Left lung (tissue), 10 donors: Measurements from ENCODE around the gene KHK. TPM values are rescaled to one million over a fixed set of nuclear protein-coding genes. Genes with fewer than 3 reads are reported as not detected.

Experiments used
- ATAC-seq: fragments of 200-7000 bp; cut with Tn5 transposase; one replicate; pipeline ENCODE4 v1.9.1; 2020; ENCODE audit warnings: moderate library complexity
- DNase-seq, 4 donors: peaks; one replicate each; pipeline ENCODE4 v3.0.0-alpha.2; 2013 to 2020
- H3K27ac ChIP-seq, 2 donors: fragments of 200-600 bp; sonication (generic) in 1 of 2; one replicate each; pipeline versions ENCODE4 v1.5.0 to v1.8.0; 2020 to 2021
- H3K27me3 ChIP-seq, 2 donors: fragments of 200-600 bp; sonication (generic) in 1 of 2; one replicate each; pipeline versions ENCODE4 v1.5.0 to v1.8.0; 2020 to 2021
- H3K36me3 ChIP-seq, 2 donors: fragments of 200-600 bp; sonication (generic) in 1 of 2; one replicate each; pipeline versions ENCODE4 v1.5.0 to v1.8.0; 2020 to 2021
- H3K4me1 ChIP-seq, 2 donors: fragments of 200-600 bp; one replicate each; pipeline ENCODE4 v1.8.0; 2021
- H3K4me3 ChIP-seq, 2 donors: fragments of 200-600 bp; sonication (generic) in 1 of 2; one replicate each; pipeline versions ENCODE4 v1.5.0 to v1.8.0; 2020 to 2021; ENCODE audit warnings: mild to moderate bottlenecking in 1 of 2
- H3K9me3 ChIP-seq, 2 donors: fragments of 200-600 bp; sonication (generic) in 1 of 2; one replicate each; pipeline versions ENCODE4 v1.5.0 to v1.8.0; 2020 to 2021
- CTCF ChIP-seq, 2 donors: fragments of 200-600 bp; sonication (generic) in 1 of 2; IDR thresholded peaks; one replicate each; pipeline versions ENCODE4 v1.5.0 to v1.8.0; 2021; ENCODE audit warnings: antibody characterized with exemption in 2 of 2
- intact Hi-C, 2 donors: fragments of 100-400 bp; cut with DNase I; formaldehyde crosslinking; loops; one replicate each; pipeline versions ENCODE4 v1.11.2 to v1.14.2; 2022
- polyA plus RNA-seq, 6 donors: library from polyadenylated mRNA; unstranded; fragments of 120-200 nt; gene quantifications; one replicate each; pipeline ENCODE4 v1.2.1, GENCODE V29; 2013; ENCODE audit not compliant: insufficient read length in 6 of 6
- total RNA-seq, 2 donors: library from RNA; stranded (reverse); fragmentation: NEBNext Ultra II Directional; extraction: Animal tissue kit (Norgen Biotek cat#: 25700); gene quantifications; one replicate each; pipeline ENCODE4 v1.2.1, GENCODE V29; 2021
- donor health status: DM: no; HTN: yes; CAD: no.
- donor health status: DM: no; HTN: no; CAD: no.

KHK gene
- total and polyA plus RNA-seq, 8 donors = 3.8 to 11.5 (median 4.6) TPM

GRCh38 chr2:27092696-27093429, 6.3 kb downstream of the KHK start:
- Histone ChIP-seq H3K4me1 (peaks cover 6 to 17% of the 10 kb centered on the region in 2 donors), H3K9me3 (no peaks in the 10 kb centered on the region), H3K36me3 (no peaks in the 10 kb centered on the region), H3K27ac (no peak overlapping the region), H3K27me3 (no peaks in the 10 kb centered on the region), H3K4me3 (no peak overlapping the region)
- DNase-seq (no peak), ATAC-seq (no peak)
- no peak for TF ChIP-seq CTCF (IDR thresholded peaks at IDR 0.05)
- intact Hi-C loops = loop anchor here in 1 of 2 donors (10.0 kb wide), 2 partner anchors 112 to 192 kb away; partner anchors contain the start of gene TRIM54

- Histone ChIP-seq H3K36me3 (no peaks in the 10 kb centered on the region), H3K4me1 (peaks cover 6 to 17% of the 10 kb centered on the region in 2 donors), H3K27me3 (no peaks in the 10 kb centered on the region), H3K27ac (no peak overlapping the region), H3K4me3 (no peak overlapping the region), H3K9me3 (no peaks in the 10 kb centered on the region)
- ATAC-seq (no peak), DNase-seq (no peak)
- TF ChIP-seq CTCF (IDR thresholded peaks at IDR 0.05) = no peak
- intact Hi-C loops = loop anchor here in 1 of 2 donors (10.0 kb wide), 2 partner anchors 111 to 191 kb away; partner anchors contain the start of gene TRIM54
Observed at GRCh38 chr2:27093430-27094352, 7.1 kb downstream of the KHK start.

GRCh38 chr2:27094353-27094984, 7.9 kb downstream of the KHK start:
- Histone ChIP-seq H3K27me3 (no peaks in the 10 kb centered on the region), H3K27ac (no peak overlapping the region), H3K4me1 (peaks cover 6 to 17% of the 10 kb centered on the region in 2 donors), H3K9me3 (no peaks in the 10 kb centered on the region), H3K36me3 (peaks cover 0 to 1% of the 10 kb centered on the region in 2 donors), H3K4me3 (no peak overlapping the region)
- intact Hi-C loops = loop anchor here in 1 of 2 donors (10.0 kb wide), 2 partner anchors 110 to 190 kb away; partner anchors contain the start of gene TRIM54
- DNase-seq (no peak), ATAC-seq (no peak)
- no peak for TF ChIP-seq CTCF (IDR thresholded peaks at IDR 0.05)

- ATAC-seq (no peak), DNase-seq (no peak)
- Histone ChIP-seq H3K36me3 (peaks cover 0 to 5% of the 10 kb centered on the region in 2 donors), H3K27ac (no peak overlapping the region), H3K4me3 (no peak overlapping the region), H3K9me3 (no peaks in the 10 kb centered on the region), H3K27me3 (no peaks in the 10 kb centered on the region), H3K4me1 (peaks cover 6 to 17% of the 10 kb centered on the region in 2 donors)
- no peak for TF ChIP-seq CTCF (IDR thresholded peaks at IDR 0.05)
- intact Hi-C loops = loop anchor here in 1 of 2 donors (10.0 kb wide), 2 partner anchors 109 to 189 kb away; partner anchors contain the start of gene TRIM54
Observed at GRCh38 chr2:27095427-27095744, 8.8 kb downstream of the KHK start.
